ENCODE data around the gene SPTA1. TPM values are rescaled to one million over a fixed set of nuclear protein-coding genes. Genes with fewer than 3 reads are reported as not detected.

Gene SPTA1
- total and polyA plus RNA-seq, 10 donors: 0.05 to 32.6 (median 2.0) TPM

GRCh38 chr1:158644449-158644848 is 42.1 kb downstream of the SPTA1 start:
- H3K27ac ChIP-seq: peak overlapping the region in 2 of 8 donors; percentile 5 to 28
- peaks cover 0 to 27% (median 11%) of the 10 kb centered on the region in 6 donors for H3K4me1 ChIP-seq
- no peak overlapping the region for H3K4me3 ChIP-seq
- TF ChIP-seq POLR2AphosphoS5 (IDR thresholded peaks at IDR 0.05): no peak
- TF ChIP-seq, protein P1, sequence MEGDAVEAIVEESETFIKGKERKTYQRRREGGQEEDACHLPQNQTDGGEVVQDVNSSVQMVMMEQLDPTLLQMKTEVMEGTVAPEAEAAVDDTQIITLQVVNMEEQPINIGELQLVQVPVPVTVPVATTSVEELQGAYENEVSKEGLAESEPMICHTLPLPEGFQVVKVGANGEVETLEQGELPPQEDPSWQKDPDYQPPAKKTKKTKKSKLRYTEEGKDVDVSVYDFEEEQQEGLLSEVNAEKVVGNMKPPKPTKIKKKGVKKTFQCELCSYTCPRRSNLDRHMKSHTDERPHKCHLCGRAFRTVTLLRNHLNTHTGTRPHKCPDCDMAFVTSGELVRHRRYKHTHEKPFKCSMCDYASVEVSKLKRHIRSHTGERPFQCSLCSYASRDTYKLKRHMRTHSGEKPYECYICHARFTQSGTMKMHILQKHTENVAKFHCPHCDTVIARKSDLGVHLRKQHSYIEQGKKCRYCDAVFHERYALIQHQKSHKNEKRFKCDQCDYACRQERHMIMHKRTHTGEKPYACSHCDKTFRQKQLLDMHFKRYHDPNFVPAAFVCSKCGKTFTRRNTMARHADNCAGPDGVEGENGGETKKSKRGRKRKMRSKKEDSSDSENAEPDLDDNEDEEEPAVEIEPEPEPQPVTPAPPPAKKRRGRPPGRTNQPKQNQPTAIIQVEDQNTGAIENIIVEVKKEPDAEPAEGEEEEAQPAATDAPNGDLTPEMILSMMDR (IDR thresholded peaks at IDR 0.05 in 8 of 11, conservative IDR thresholded peaks at IDR 0.05 in 3 of 11): no peak
- no peak for TF ChIP-seq POLR2A (IDR thresholded peaks at IDR 0.05)
- 31 to 39% (median 33%) methylated on average over 2 of the region's 2 CpGs for WGBS, 5 donors
- no peaks in the 10 kb centered on the region for H3K9me3 ChIP-seq
- no peaks in the 10 kb centered on the region for H3K36me3 ChIP-seq
- no peaks in the 10 kb centered on the region for H3K27me3 ChIP-seq (replicated peaks in 1 of 7)
- intact Hi-C loops (cut with DNase I; ENCODE audit: low total_unique reads): no loop called here
- no peak for DNase-seq

GRCh38 chr1:158638904-158639303 is 47.6 kb downstream of the SPTA1 start:
- no peak overlapping the region for H3K27ac ChIP-seq
- intact Hi-C loops (cut with DNase I; ENCODE audit: low total_unique reads): no loop called here
- DNase-seq: no peak

DNA sequence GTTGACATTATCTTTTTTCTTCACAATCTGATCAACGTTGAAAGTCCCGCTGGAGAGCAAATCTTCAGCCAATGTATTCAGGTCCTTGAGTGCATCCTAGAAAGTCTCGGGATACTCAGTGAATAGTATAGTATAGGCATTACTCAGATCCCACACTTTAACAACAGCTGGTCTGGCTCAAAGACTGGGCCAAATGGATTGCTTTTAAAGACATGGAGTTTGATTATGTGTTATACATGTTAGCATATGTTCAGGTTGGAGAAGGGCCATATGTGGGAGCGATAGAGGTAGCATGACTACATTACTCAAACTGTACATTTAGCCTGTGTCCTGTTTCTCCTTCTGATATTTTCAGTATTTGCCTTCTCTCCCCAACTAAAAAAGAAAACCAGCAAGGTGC is 48.4 kb downstream of the SPTA1 start:
- no peaks in the 10 kb centered on the region for H3K9me3 ChIP-seq
- H3K4me1 ChIP-seq: no peaks in the 10 kb centered on the region
- DNase-seq: no peak
- no peaks in the 10 kb centered on the region for H3K36me3 ChIP-seq
- no peak overlapping the region for H3K4me3 ChIP-seq
- TF ChIP-seq, protein P1 (IDR thresholded peaks at IDR 0.05 in 8 of 11, conservative IDR thresholded peaks at IDR 0.05 in 3 of 11): no peak
- no peak for TF ChIP-seq POLR2AphosphoS5 (IDR thresholded peaks at IDR 0.05)
- no peak for TF ChIP-seq POLR2A (IDR thresholded peaks at IDR 0.05)
- WGBS, 5 donors: 78 to 90% (median 88%) methylated on average over 4 of the region's 4 CpGs
- intact Hi-C loops (cut with DNase I; ENCODE audit: low total_unique reads): no loop called here
- H3K27me3 ChIP-seq (replicated peaks in 1 of 7): no peaks in the 10 kb centered on the region
- no peak overlapping the region for H3K27ac ChIP-seq

More at GRCh38 chr1:158638904-158639303, 47.6 kb downstream of the SPTA1 start:
- TF ChIP-seq POLR2AphosphoS5 (IDR thresholded peaks at IDR 0.05): no peak
- no peak for TF ChIP-seq POLR2A (IDR thresholded peaks at IDR 0.05)
- TF ChIP-seq, protein P1 (IDR thresholded peaks at IDR 0.05 in 8 of 11, conservative IDR thresholded peaks at IDR 0.05 in 3 of 11): no peak
- Histone ChIP-seq H3K4me3 (no peak overlapping the region), H3K27me3 (replicated peaks in 1 of 7) (no peaks in the 10 kb centered on the region), H3K36me3 (no peaks in the 10 kb centered on the region), H3K4me1 (peaks cover 0 to under 1% (median 0%) of the 10 kb centered on the region in 6 donors), H3K9me3 (no peaks in the 10 kb centered on the region)

- intact Hi-C loops (cut with DNase I; ENCODE audit: low total_unique reads): no loop called here
- 86 to 94% (median 93%) methylated on average over 3 of the region's 3 CpGs for WGBS, 5 donors
- TF ChIP-seq POLR2AphosphoS5 (IDR thresholded peaks at IDR 0.05) (no peak), POLR2A (IDR thresholded peaks at IDR 0.05) (no peak)
- TF ChIP-seq, protein P1 (IDR thresholded peaks at IDR 0.05 in 8 of 11, conservative IDR thresholded peaks at IDR 0.05 in 3 of 11): no peak
- no peaks in the 10 kb centered on the region for H3K36me3 ChIP-seq
- H3K4me3 ChIP-seq: no peak overlapping the region
- DNase-seq: no peak
- no peaks in the 10 kb centered on the region for H3K4me1 ChIP-seq
- H3K27ac ChIP-seq: no peak overlapping the region
- H3K27me3 ChIP-seq (replicated peaks in 1 of 7): no peaks in the 10 kb centered on the region
- H3K9me3 ChIP-seq: no peaks in the 10 kb centered on the region
These were observed 72.8 kb downstream of the SPTA1 start for GRCh38 chr1:158613764-158614163.

Data from spleen (tissue), 11 donors.